WTC11 (cell line): ENCODE results near the gene XIRP2. TPM values are rescaled to one million over a fixed set of nuclear protein-coding genes. Genes with fewer than 3 reads are reported as not detected.

Source experiments
- ATAC-seq: fragments of 200-7000 bp; cut with Tn5 transposase; 2 replicates; pipeline ENCODE4 v1.10.0; 2021; ENCODE audit warnings: mild to moderate bottlenecking, moderate library complexity
- CTCF ChIA-PET: fragments of 300-600 bp; sonication (Branson Sonifier 250); formaldehyde crosslinking; loops from one replicate; lab custom pipeline; 2021; ENCODE audit warnings: antibody characterized with exemption; lab: Charles Lee
- POLR2A ChIA-PET: fragments of 350-600 bp; sonication (Branson Sonifier 250); formaldehyde crosslinking; loops from one replicate; lab custom pipeline; 2021; ENCODE audit warnings: antibody characterized with exemption; lab: Charles Lee
- DNase-seq: peaks from one replicate; pipeline ENCODE4 v3.0.0; 2021; ENCODE audit warnings: low spot score
- H3K27ac Mint-ChIP-seq: 2 replicates; pipeline ENCODE4 v1.8.0; 2021; ENCODE audit warnings: mixed read lengths
- H3K27me3 Mint-ChIP-seq: 2 replicates; pipeline ENCODE4 v1.8.0; 2021; ENCODE audit warnings: low read depth, mild to moderate bottlenecking, moderate library complexity, mixed read lengths
- H3K36me3 Mint-ChIP-seq: 2 replicates; pipeline ENCODE4 v1.8.0; 2021; ENCODE audit warnings: mixed read lengths
- H3K4me1 Mint-ChIP-seq: 2 replicates; pipeline ENCODE4 v1.8.0; 2022; ENCODE audit warnings: mixed read lengths
- H3K4me3 Mint-ChIP-seq: 2 replicates; pipeline ENCODE4 v1.8.0; 2021; ENCODE audit warnings: mild to moderate bottlenecking, moderate library complexity, mixed read lengths
- H3K9me3 Mint-ChIP-seq: 2 replicates; pipeline ENCODE4 v1.8.0; 2021; ENCODE audit warnings: mixed read lengths
- AR ChIP-seq: fragments of 250-450 bp; sonication (Bioruptor Pico); IDR thresholded peaks from 2 replicates; pipeline ENCODE4 v1.9.0; 2021; ENCODE audit warnings: mild to moderate bottlenecking
- ARID4B ChIP-seq: sonication (generic); formaldehyde crosslinking; IDR thresholded peaks from 2 replicates; pipeline ENCODE4 v1.8.0; 2023; ENCODE audit warnings: missing genetic modification reagents, mild to moderate bottlenecking, borderline replicate concordance
- ATF1 ChIP-seq: sonication (generic); formaldehyde crosslinking; IDR thresholded peaks from 2 replicates; pipeline ENCODE4 v1.8.1; 2023; ENCODE audit warnings: mild to moderate bottlenecking, moderate library complexity, missing genetic modification reagents
- CDX4 ChIP-seq: fragments of 250-450 bp; sonication (Bioruptor Pico); IDR thresholded peaks from 2 replicates; pipeline ENCODE4 v1.9.0; 2021; ENCODE audit warnings: moderate library complexity, mild to moderate bottlenecking, inconsistent platforms, borderline replicate concordance
- ELF4 ChIP-seq: sonication (generic); formaldehyde crosslinking; IDR thresholded peaks from 2 replicates; pipeline ENCODE4 v1.8.1; 2022; ENCODE audit warnings: low read depth, mild to moderate bottlenecking, moderate library complexity, missing genetic modification reagents
- ERG ChIP-seq: fragments of 250-450 bp; sonication (Bioruptor Pico); IDR thresholded peaks from 2 replicates; pipeline ENCODE4 v1.8.0; 2021; ENCODE audit warnings: mild to moderate bottlenecking
- ETV6 ChIP-seq: sonication (generic); formaldehyde crosslinking; IDR thresholded peaks from 2 replicates; pipeline ENCODE4 v1.8.1; 2022; ENCODE audit warnings: mild to moderate bottlenecking, missing genetic modification reagents
- JAZF1 ChIP-seq: fragments of 250-450 bp; sonication (Bioruptor Pico); IDR thresholded peaks from 2 replicates; pipeline ENCODE4 v1.9.0; 2021; ENCODE audit warnings: moderate library complexity, mild to moderate bottlenecking, inconsistent platforms
- MAX ChIP-seq: sonication (generic); formaldehyde crosslinking; IDR thresholded peaks from 2 replicates; pipeline ENCODE4 v1.8.0; 2022; ENCODE audit warnings: mild to moderate bottlenecking, missing genetic modification reagents
- MXD4 ChIP-seq: fragments of 250-450 bp; sonication (Bioruptor Pico); IDR thresholded peaks from 2 replicates; pipeline ENCODE4 v1.8.0; 2021; ENCODE audit warnings: mild to moderate bottlenecking, moderate library complexity, borderline replicate concordance
- NFE2L1 ChIP-seq: sonication (generic); formaldehyde crosslinking; IDR thresholded peaks from 2 replicates; pipeline ENCODE4 v1.8.1; 2023; ENCODE audit warnings: missing genetic modification reagents
- PRRX2 ChIP-seq: fragments of 250-450 bp; sonication (Bioruptor Pico); IDR thresholded peaks from 2 replicates; pipeline ENCODE4 v1.8.0; 2021; ENCODE audit warnings: mild to moderate bottlenecking
- SMAD3 ChIP-seq: sonication (generic); formaldehyde crosslinking; IDR thresholded peaks from 2 replicates; pipeline ENCODE4 v1.8.0; 2022; ENCODE audit warnings: missing genetic modification reagents, mild to moderate bottlenecking, borderline replicate concordance
- TEAD4 ChIP-seq: sonication (generic); formaldehyde crosslinking; IDR thresholded peaks from 2 replicates; pipeline ENCODE4 v1.8.0; 2022; ENCODE audit warnings: mild to moderate bottlenecking, missing genetic modification reagents
- ZNF219 ChIP-seq: sonication (generic); formaldehyde crosslinking; IDR thresholded peaks from 2 replicates; pipeline ENCODE4 v1.8.0; 2023; ENCODE audit warnings: missing genetic modification reagents, mild to moderate bottlenecking, borderline replicate concordance
- ZNF281 ChIP-seq: sonication (generic); formaldehyde crosslinking; IDR thresholded peaks from 2 replicates; pipeline ENCODE4 v1.8.0; 2023; ENCODE audit warnings: mild to moderate bottlenecking, missing genetic modification reagents
- ZNF416 ChIP-seq: fragments of 250-450 bp; sonication (Bioruptor Pico); IDR thresholded peaks from 2 replicates; pipeline ENCODE4 v1.9.0; 2021; ENCODE audit warnings: mild to moderate bottlenecking, inconsistent platforms
- ZNF512 ChIP-seq: sonication (generic); formaldehyde crosslinking; IDR thresholded peaks from 2 replicates; pipeline ENCODE4 v1.8.1; 2022; ENCODE audit warnings: missing genetic modification reagents, borderline replicate concordance
- total RNA-seq: library from RNA; stranded (reverse); gene quantifications from 3 replicates; pipeline ENCODE4 v1.2.3, GENCODE V29; 2021

The XIRP2 gene
- total RNA-seq, 1 experiment from 2014 or later = 0.87 TPM

- Mint-ChIP-seq H3K36me3 (no peaks in the 10 kb centered on the region), H3K4me1 (0 out of 2 replicates have a peak, but pooled peaks cover 2% of the 10 kb centered on the region), H3K4me3 (no peak overlapping the region), H3K9me3 (0 out of 2 replicates have a peak, but pooled peaks cover 4% of the 10 kb centered on the region), H3K27ac (no peak overlapping the region), H3K27me3 (no peaks in the 10 kb centered on the region)
- ATAC-seq = no peak; the same call in 1 of the 2 replicates
- ChIA-PET CTCF (no interaction called here), POLR2A (no interaction called here)
- no peak for DNase-seq
- no peak for TF ChIP-seq ZNF219
These were observed 295.7 kb downstream of the XIRP2 start for GRCh38 chr2:167183931-167184330.

GRCh38 chr2:167186465-167186864 lies 298.2 kb downstream of the XIRP2 start:
- TF ChIP-seq ERG (CRISPR knock-in tag) (no peak), ZNF512 (CRISPR knock-in tag) (no peak), MXD4 (no peak), SMAD3 (no peak)
- DNase-seq (no peak), ATAC-seq (no peak)
- POLR2A ChIA-PET = no interaction called here
- H3K27ac Mint-ChIP-seq = no peak overlapping the region
- CTCF ChIA-PET = no interaction called here
- no peaks in the 10 kb centered on the region for H3K27me3 Mint-ChIP-seq
- H3K4me3 Mint-ChIP-seq = no peak overlapping the region
- 0 out of 2 replicates have a peak, but pooled peaks cover 4% of the 10 kb centered on the region for H3K4me1 Mint-ChIP-seq
- H3K9me3 Mint-ChIP-seq = no peaks in the 10 kb centered on the region
- H3K36me3 Mint-ChIP-seq = no peaks in the 10 kb centered on the region

- 0 out of 2 replicates have a peak, but pooled peaks cover 6% of the 10 kb centered on the region for H3K4me1 Mint-ChIP-seq
- no peak for ATAC-seq
- H3K9me3 Mint-ChIP-seq = no peaks in the 10 kb centered on the region
- ChIA-PET POLR2A (no interaction called here), CTCF (no interaction called here)
- no peaks in the 10 kb centered on the region for H3K36me3 Mint-ChIP-seq
- H3K27me3 Mint-ChIP-seq = no peaks in the 10 kb centered on the region
- DNase-seq = no peak
- H3K4me3 Mint-ChIP-seq = no peak overlapping the region
- H3K27ac Mint-ChIP-seq = no peak overlapping the region
- no peak for TF ChIP-seq MAX (CRISPR knock-in tag)
- no peak for TF ChIP-seq CDX4 (CRISPR knock-in tag)
- TF ChIP-seq ZNF281 = no peak
- TF ChIP-seq TEAD4 (CRISPR knock-in tag) = no peak
- TF ChIP-seq AR (CRISPR knock-in tag) = no peak
- TF ChIP-seq PRRX2 (CRISPR knock-in tag) = no peak
- no peak for TF ChIP-seq ARID4B (CRISPR knock-in tag)
- no peak for TF ChIP-seq NFE2L1 (CRISPR knock-in tag)
- no peak for TF ChIP-seq ETV6
- no peak for TF ChIP-seq ATF1 (CRISPR knock-in tag)
- no peak for TF ChIP-seq ZNF416 (CRISPR knock-in tag)
- TF ChIP-seq JAZF1 (CRISPR knock-in tag) = no peak
- no peak for TF ChIP-seq ELF4 (CRISPR knock-in tag)
These were observed 298.9 kb downstream of the XIRP2 start for GRCh38 chr2:167187049-167187727.
